Measurements from ENCODE around the gene CAPZA2. TPM values are rescaled to one million over a fixed set of nuclear protein-coding genes. Genes with fewer than 3 reads are reported as not detected.

The CAPZA2 gene
- total RNA-seq, 1 experiment from 2014 or later, result 153 TPM

DNA sequence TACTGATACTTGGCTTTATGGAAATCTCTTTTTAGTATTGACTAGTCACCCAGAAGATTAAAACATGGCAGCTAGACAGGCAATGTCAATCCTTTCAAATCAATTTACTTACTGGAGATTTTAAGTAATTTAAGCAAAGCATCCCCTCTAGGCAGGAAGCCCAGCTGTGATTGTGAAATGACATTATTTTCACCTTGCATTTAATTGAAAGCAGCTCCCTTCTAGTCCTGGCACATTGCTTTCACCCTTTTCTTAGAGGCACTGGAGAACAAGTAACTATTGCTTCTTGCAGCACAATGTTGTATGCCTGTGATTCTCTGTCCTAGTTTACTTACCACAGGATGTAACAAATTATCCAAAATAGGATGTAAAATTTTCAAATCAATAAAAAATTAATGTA is 104.2 kb downstream of the CAPZA2 start (continued):
- no peak for TF ChIP-seq NR1H2 (CRISPR knock-in tag; IDR thresholded peaks at IDR 0.05)
- no peak for TF ChIP-seq SOX15 (CRISPR knock-in tag; IDR thresholded peaks at IDR 0.05)
- TF ChIP-seq FOXP1 (CRISPR knock-in tag; IDR thresholded peaks at IDR 0.05; ENCODE audit: borderline replicate concordance), result no peak
- TF ChIP-seq ETV6 (CRISPR knock-in tag; IDR thresholded peaks at IDR 0.05), result no peak
- no peak for TF ChIP-seq TP53 (CRISPR knock-in tag; IDR thresholded peaks at IDR 0.05)

DNA sequence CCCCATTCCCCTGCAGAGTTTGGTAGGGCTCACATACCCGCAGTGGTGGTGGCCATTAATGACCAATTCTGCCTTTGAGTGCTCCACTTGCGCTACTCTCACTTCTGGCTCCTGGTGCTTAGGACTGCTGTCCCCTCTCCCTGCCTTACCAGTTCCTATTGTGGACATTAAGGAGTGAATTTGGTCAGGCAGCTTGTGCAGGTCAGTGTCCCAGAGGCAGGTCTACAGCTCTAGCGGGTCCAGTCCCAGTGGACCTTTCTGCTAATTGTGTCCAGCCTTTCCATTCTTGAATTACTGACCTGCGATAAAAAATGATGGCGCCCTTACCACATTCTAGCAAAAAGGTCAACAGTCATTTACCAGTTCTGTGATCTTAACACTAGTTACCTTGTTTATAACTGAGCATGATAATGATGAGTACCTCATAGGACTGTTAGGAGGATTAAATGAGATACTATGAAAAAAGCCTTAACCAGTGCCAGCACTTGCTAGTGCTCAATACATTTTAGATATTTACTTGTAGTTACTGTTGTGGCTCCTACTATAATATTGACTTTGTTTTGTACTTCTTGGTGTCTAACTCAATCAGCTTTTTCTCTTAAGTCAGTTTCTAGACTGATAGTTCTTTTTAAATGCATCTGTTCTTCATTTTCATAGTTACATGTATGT is 105.0 kb downstream of the CAPZA2 start:
- DNase-seq (ENCODE audit: low spot score) (no peak), ATAC-seq (no peak)
- Mint-ChIP-seq H3K4me1 (peaks cover 54% of the 10 kb centered on the region), H3K4me3 (no peak overlapping the region), H3K36me3 (no peaks in the 10 kb centered on the region), H3K27ac (no peak overlapping the region), H3K27me3 (ENCODE audit: low read depth) (no peaks in the 10 kb centered on the region), H3K9me3 (no peaks in the 10 kb centered on the region)
- CTCF ChIA-PET, result no interaction called here
- POLR2A ChIA-PET, result no interaction called here
- TF ChIP-seq, protein P1, sequence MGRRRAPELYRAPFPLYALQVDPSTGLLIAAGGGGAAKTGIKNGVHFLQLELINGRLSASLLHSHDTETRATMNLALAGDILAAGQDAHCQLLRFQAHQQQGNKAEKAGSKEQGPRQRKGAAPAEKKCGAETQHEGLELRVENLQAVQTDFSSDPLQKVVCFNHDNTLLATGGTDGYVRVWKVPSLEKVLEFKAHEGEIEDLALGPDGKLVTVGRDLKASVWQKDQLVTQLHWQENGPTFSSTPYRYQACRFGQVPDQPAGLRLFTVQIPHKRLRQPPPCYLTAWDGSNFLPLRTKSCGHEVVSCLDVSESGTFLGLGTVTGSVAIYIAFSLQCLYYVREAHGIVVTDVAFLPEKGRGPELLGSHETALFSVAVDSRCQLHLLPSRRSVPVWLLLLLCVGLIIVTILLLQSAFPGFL (CRISPR knock-in tag; IDR thresholded peaks at IDR 0.05; ENCODE audit: borderline replicate concordance), result no peak
- TF ChIP-seq ELF4 (CRISPR knock-in tag; IDR thresholded peaks at IDR 0.05; ENCODE audit: low read depth), result no peak
- TF ChIP-seq OVOL2 (CRISPR knock-in tag; IDR thresholded peaks at IDR 0.05; ENCODE audit: borderline replicate concordance), result no peak
- TF ChIP-seq, protein P2, sequence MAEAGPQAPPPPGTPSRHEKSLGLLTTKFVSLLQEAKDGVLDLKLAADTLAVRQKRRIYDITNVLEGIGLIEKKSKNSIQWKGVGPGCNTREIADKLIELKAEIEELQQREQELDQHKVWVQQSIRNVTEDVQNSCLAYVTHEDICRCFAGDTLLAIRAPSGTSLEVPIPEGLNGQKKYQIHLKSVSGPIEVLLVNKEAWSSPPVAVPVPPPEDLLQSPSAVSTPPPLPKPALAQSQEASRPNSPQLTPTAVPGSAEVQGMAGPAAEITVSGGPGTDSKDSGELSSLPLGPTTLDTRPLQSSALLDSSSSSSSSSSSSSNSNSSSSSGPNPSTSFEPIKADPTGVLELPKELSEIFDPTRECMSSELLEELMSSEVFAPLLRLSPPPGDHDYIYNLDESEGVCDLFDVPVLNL (CRISPR knock-in tag; IDR thresholded peaks at IDR 0.05; ENCODE audit: borderline replicate concordance, low read depth), result no peak
- TF ChIP-seq ZNF423 (CRISPR knock-in tag; IDR thresholded peaks at IDR 0.05), result no peak
- TF ChIP-seq, protein P3, sequence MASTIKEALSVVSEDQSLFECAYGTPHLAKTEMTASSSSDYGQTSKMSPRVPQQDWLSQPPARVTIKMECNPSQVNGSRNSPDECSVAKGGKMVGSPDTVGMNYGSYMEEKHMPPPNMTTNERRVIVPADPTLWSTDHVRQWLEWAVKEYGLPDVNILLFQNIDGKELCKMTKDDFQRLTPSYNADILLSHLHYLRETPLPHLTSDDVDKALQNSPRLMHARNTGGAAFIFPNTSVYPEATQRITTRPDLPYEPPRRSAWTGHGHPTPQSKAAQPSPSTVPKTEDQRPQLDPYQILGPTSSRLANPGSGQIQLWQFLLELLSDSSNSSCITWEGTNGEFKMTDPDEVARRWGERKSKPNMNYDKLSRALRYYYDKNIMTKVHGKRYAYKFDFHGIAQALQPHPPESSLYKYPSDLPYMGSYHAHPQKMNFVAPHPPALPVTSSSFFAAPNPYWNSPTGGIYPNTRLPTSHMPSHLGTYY (CRISPR knock-in tag; IDR thresholded peaks at IDR 0.05), result no peak
- TF ChIP-seq, protein P4, sequence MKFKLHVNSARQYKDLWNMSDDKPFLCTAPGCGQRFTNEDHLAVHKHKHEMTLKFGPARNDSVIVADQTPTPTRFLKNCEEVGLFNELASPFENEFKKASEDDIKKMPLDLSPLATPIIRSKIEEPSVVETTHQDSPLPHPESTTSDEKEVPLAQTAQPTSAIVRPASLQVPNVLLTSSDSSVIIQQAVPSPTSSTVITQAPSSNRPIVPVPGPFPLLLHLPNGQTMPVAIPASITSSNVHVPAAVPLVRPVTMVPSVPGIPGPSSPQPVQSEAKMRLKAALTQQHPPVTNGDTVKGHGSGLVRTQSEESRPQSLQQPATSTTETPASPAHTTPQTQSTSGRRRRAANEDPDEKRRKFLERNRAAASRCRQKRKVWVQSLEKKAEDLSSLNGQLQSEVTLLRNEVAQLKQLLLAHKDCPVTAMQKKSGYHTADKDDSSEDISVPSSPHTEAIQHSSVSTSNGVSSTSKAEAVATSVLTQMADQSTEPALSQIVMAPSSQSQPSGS (CRISPR knock-in tag; IDR thresholded peaks at IDR 0.05; ENCODE audit: borderline replicate concordance, low read depth), result no peak
- TF ChIP-seq, protein P5, sequence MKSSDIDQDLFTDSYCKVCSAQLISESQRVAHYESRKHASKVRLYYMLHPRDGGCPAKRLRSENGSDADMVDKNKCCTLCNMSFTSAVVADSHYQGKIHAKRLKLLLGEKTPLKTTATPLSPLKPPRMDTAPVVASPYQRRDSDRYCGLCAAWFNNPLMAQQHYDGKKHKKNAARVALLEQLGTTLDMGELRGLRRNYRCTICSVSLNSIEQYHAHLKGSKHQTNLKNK (CRISPR knock-in tag; IDR thresholded peaks at IDR 0.05), result no peak
- TF ChIP-seq FOXJ3 (CRISPR knock-in tag; IDR thresholded peaks at IDR 0.05; ENCODE audit: borderline replicate concordance), result no peak
- no peak for TF ChIP-seq SOX15 (CRISPR knock-in tag; IDR thresholded peaks at IDR 0.05)

DNA sequence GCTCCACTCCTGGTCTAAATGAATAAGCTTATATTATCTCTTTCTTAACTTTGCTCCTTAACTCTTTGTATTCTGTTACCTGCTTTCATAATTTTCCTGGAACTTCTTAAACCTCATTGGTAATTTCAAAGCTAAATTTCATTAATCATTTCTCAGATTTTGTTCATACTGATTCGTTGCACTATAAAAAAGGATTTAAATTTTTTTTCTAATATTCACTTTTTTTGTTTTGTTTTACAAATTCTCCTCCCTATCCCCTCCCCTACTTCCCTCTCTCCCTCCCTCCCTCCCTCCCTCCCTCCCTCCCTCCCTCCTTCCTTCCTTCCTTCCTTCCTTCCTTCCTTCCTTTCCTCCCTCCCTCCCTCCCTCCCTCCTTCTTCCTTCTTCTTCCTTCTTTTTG is 105.6 kb downstream of the CAPZA2 start:
- TF ChIP-seq ZNF232 (CRISPR knock-in tag; IDR thresholded peaks at IDR 0.05) (no peak), ZNF317 (CRISPR knock-in tag; IDR thresholded peaks at IDR 0.05; ENCODE audit: borderline replicate concordance, low read depth) (no peak)
- no peaks in the 10 kb centered on the region for H3K9me3 Mint-ChIP-seq
- no peak overlapping the region for H3K4me3 Mint-ChIP-seq
- H3K27ac Mint-ChIP-seq, result no peak overlapping the region
- no peak for ATAC-seq
- POLR2A ChIA-PET, result no interaction called here
- no peaks in the 10 kb centered on the region for H3K36me3 Mint-ChIP-seq
- H3K27me3 Mint-ChIP-seq (ENCODE audit: low read depth), result no peaks in the 10 kb centered on the region
- peaks cover 60% of the 10 kb centered on the region for H3K4me1 Mint-ChIP-seq
- CTCF ChIA-PET, result no interaction called here
- DNase-seq (ENCODE audit: low spot score), result no peak

Data from WTC11 (cell line).